ENCODE measurements around the gene BPI.

DNA sequence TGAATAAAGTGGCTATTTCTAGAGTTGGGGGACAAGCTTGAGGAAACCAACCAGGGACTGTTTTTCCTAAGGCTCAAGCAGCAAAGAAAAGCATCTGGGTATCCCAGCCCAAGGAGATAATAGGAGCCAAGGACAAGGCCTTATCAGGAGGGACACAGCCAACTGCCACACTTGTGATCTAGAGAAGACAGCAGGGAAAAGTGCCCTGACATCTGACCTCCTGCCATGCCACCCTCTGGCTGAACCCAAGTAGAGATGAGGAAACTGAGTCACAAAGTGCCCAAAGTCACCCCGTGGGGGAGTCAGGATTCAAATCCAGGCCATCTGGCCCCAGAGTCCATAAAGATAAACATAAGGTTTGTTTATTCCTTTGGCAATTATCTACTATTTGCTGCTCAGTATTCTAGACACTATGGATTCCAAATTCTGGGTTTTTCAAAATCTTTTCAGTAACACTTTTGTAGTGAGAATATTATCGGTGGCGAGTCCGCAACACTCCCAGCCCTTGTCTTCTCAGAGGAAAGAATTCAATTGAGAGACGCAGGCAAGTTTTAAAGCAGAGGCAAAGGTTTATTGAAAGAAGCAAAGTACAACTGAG lies 38.9 kb downstream of the BPI start:
- TF ChIP-seq, protein P1, sequence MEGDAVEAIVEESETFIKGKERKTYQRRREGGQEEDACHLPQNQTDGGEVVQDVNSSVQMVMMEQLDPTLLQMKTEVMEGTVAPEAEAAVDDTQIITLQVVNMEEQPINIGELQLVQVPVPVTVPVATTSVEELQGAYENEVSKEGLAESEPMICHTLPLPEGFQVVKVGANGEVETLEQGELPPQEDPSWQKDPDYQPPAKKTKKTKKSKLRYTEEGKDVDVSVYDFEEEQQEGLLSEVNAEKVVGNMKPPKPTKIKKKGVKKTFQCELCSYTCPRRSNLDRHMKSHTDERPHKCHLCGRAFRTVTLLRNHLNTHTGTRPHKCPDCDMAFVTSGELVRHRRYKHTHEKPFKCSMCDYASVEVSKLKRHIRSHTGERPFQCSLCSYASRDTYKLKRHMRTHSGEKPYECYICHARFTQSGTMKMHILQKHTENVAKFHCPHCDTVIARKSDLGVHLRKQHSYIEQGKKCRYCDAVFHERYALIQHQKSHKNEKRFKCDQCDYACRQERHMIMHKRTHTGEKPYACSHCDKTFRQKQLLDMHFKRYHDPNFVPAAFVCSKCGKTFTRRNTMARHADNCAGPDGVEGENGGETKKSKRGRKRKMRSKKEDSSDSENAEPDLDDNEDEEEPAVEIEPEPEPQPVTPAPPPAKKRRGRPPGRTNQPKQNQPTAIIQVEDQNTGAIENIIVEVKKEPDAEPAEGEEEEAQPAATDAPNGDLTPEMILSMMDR (IDR thresholded peaks at IDR 0.05; ENCODE audit: insufficient read depth, low read length) = no peak
- TF ChIP-seq POLR2AphosphoS5 (IDR thresholded peaks at IDR 0.05; ENCODE audit: low read depth) (no peak), GABPA (IDR thresholded peaks at IDR 0.05; ENCODE audit: low read depth) (no peak)

Data from HL-60 (cell line).